HG03565 (cell line): ENCODE measurements around the gene LHX6.

ENCODE experiments used
- ATAC-seq: cut with Tn5 transposase; IDR thresholded peaks from one replicate; pipeline ENCODE4 v1.9.1; 2021; ENCODE audit warnings: mild to moderate bottlenecking, moderate library complexity; ENCODE audit not compliant: unreplicated experiment

LHX6 gene

GRCh38 chr9:122192914-122193525 lies 35.7 kb downstream of the LHX6 start:
- ATAC-seq = no peak

GRCh38 chr9:122192261-122192875 lies 36.4 kb downstream of the LHX6 start:
- ATAC-seq = no peak

GRCh38 chr9:122191584-122191983 lies 37.2 kb downstream of the LHX6 start:
- no peak for ATAC-seq

DNA sequence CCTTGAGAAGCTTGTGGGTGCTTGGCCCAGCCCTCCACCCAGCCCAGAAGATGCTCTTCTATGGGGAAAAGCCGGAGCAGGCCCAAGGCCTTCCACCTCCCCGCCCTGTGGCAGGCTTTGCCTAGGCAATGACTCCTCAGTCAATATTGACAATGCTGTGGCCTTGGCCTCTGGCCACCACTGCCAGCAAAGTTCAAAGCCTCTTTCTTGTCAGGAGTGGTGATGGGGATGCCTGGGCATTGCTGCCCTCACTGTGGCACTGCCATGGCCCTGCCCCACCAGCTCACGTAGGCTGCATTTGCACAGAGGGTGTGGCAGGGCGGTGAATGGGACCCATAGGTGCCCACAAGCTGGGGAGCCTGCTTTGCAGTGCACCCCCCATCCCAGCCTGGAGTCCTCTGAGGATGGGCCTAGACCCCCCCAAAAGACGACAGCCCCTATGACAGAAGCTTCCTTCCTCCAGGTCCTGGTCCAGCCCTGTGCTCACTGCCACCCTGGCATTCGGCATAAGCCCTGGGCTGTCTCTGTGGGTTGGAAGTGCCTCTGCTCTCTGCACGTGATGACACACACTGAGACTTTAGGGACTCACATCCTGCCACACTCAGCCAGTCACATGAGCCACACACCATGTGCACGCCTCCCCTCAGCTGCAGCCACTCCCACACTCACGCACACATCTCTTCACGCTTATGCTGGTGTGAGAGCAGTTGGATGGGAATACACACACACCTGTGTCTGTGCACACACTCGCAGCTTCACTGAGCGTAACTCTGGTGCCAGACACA lies 38.0 kb downstream of the LHX6 start:
- ATAC-seq = no peak

DNA sequence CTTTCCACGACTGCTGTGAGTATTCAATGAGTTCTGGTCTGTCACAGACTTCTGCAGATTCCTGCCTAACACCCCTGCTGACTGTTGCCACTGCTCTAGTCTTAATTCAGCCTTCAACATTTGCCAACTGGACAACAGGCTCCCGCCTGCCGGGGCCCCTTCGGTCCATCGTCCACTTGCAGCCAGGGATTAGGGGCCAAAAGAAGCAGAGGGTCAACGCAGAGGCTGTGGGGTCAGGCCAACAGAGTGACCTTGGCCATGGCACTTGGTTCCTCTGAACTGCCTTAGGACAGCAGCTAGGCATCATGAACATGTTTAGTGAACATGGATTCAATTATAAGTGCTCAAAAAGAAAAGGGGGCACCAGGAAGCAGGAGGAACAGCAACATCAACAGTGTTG lies 40.4 kb downstream of the LHX6 start:
- no peak for ATAC-seq

- ATAC-seq = no peak
These were observed 41.8 kb downstream of the LHX6 start for GRCh38 chr9:122186777-122187470.

- ATAC-seq = no peak
These were observed 42.5 kb downstream of the LHX6 start for GRCh38 chr9:122186301-122186700.

DNA sequence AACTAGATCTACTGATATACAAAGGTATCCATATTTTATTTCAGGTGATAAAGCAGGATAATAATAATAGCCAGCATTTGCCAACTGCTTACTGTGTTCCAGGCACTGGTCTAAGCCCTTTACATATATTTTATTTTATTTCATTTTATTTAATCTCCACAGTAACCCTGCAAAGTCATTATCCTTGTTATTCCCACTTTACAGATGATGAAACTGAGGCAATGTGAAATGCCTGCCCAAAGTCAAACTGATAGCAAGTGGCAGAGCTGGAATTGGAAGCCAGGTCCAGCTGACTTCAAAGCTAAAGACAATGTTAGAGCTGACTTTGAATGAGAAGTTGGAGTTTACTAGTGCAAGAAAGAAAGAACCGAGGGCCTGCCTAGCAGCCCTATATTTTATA lies 44.2 kb downstream of the LHX6 start:
- ATAC-seq = no peak

- no peak for ATAC-seq
These were observed 45.3 kb downstream of the LHX6 start for GRCh38 chr9:122183501-122183900.

- no peak for ATAC-seq
These were observed 48.1 kb downstream of the LHX6 start for GRCh38 chr9:122180633-122181032.

- ATAC-seq = no peak
These were observed 49.1 kb downstream of the LHX6 start for GRCh38 chr9:122179690-122180074.

- ATAC-seq = no peak
These were observed 49.6 kb downstream of the LHX6 start for GRCh38 chr9:122179054-122179689.

DNA sequence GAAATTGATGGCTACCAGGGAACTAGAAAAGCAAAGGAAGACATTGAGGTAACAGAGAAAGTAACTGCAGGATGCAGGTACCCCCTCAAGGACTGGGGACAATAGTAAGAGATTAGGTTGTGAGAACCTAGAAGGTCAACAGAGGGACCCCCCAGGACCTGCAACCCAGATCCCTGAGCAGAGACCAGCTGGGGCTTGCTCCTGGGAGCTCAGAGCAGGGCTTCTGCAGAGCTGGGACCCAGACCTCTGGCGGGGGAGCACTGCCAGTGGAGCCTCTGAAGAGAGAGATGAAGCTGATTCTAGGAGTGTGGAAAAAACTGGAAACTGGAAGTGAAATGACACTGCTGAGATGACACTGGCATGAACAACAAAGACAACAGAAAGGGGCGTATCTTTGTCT lies 51.8 kb downstream of the LHX6 start:
- ATAC-seq = no peak

GRCh38 chr9:122173670-122174069 lies 55.1 kb downstream of the LHX6 start:
- ATAC-seq = no peak

DNA sequence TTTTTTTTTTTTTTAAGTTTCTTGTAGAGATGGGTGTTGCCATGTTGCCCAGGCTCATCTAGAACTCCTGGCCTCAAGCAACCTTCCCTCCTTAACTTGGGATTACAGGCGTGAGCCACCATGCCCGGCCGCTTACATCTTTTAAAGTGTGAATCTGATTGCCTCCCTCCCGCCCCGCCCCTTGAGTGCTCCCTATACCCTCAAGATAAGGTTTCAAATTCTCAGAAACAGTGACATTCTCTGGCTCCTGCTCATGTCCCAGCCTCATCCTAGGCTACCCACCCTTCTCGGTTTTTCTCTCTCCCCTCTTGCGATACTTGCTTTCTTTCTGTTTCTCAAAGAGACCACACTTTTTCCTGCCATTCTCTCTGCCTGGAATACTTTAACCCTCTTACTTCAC lies 56.6 kb downstream of the LHX6 start:
- no peak for ATAC-seq

- ATAC-seq = no peak
These were observed 60.4 kb downstream of the LHX6 start for GRCh38 chr9:122168356-122168755.

- no peak for ATAC-seq
These were observed 64.5 kb downstream of the LHX6 start for GRCh38 chr9:122164286-122164685.

DNA sequence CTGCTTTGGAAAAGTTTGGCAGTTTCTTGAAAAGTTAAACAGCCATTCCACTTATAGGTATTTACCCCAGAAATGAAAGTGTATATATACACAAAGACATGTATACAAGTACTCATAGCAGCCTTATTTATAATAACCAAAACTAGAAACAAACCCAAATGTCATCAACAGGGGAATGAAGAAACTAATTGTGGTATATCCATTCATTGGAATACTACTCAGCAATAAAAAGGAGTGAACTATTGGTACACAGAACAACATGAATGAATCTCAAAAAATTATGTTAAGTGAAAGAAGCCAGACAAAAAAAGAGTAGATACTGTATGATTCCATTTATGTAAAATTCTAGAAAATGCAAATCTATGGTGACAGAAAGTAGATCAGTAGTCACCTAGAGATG lies 66.3 kb downstream of the LHX6 start:
- ATAC-seq = no peak

DNA sequence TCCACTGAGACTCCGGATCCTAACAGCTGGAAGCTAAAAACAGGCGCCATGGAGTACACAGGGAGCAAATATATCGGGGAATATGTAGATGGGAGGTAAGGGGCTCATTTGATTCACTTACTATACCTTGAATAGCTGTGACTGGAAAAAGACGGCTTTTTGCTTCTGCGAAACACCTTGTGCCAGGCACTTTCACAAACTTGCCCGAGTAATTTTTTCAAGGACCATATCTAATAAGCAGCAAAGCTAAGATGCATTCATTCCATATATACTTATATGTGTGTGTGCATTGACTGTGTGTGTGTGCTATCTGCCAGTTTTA lies 68.9 kb downstream of the LHX6 start:
- no peak for ATAC-seq

DNA sequence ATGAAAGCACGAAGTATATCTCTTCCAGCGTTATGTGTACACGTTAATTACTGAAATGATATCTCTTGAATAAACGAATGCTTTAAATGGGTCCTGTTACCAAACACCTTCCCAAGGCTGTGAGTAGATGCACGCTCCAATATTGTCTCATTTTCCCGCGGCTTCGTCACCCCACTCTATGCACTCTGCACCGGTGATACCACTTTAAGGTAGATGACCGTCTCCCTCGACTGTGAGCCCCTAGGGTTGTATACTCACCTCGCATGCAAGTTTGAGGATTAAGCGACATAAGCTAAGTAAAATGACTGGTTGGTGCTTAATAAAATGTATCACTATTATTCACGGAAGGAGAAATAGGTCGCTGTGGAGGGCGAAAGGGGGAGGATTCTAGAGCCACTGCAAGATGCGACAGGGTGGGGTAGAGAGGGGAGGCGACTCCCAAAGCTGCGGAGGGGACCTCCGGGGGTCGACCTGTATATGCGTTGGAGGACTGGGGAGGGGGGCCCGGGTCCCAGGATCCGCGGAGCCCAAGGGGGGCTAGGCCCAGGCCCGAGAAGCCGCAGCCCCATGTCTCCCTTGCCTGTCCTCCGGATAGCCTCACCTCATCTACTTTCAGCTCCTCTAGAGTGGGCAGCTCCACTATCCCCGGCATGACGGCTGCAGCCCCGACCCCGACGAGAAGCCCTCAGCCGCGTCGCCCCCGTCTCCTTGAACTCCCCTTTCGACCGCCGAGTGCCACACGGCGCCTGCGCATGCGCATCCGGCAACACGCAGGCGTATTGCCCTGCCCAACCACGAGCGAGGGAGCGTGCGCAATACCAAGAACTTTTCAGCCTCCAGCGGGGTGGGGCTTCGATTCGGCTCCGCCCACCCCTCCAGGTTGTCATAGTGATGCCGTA lies 69.5 kb downstream of the LHX6 start, which contains the start of the genes MORN5 and NDUFA8:
TSS of gene MORN5 (plus strand) at position 883 of the 899 bp plus-strand sequence. CDS start 65 bp downstream, outside the sequence.
TSS of gene NDUFA8 (minus strand) at position 754 of the 899 bp plus-strand sequence. CDS start at position 652, 102 bp downstream.
- ATAC-seq = peak; percentile 88
